ENCODE measurements around the gene GNB3. TPM values are rescaled to one million over a fixed set of nuclear protein-coding genes. Genes with fewer than 3 reads are reported as not detected.

Gene GNB3
- total RNA-seq, result not detected

GRCh38 chr12:6840761-6841515 is at the start of gene GNB3:
Gene GNB3, plus strand, starts transcription at chr12:6840925. Its CDS starts 363 bp downstream, at chr12:6841288.
- CTCF ChIA-PET, result interaction anchor here (0.8 to 4.6 kb wide), 7 partner anchors 10 to 50 kb away, joined by 3 to 24 read pairs (median 7); partner anchors contain the start of genes CDCA3, P3H3, SPSB2 and USP5
- POLR2A ChIA-PET, result interaction anchor here (0.8 kb wide), 1 partner anchor 11 kb away, joined by 3 read pairs; the partner anchor contains the start of gene USP5
- peaks cover 2% of the 10 kb centered on the region for H3K36me3 Mint-ChIP-seq (ENCODE audit: low read depth)
- DNase-seq, result no peak
- H3K4me3 Mint-ChIP-seq, result no peak within 1 kb of the TSS
- H3K27me3 Mint-ChIP-seq, result no peaks in the 10 kb centered on the region
- H3K27ac Mint-ChIP-seq, result no peak within 1 kb of the TSS
- H3K9me3 Mint-ChIP-seq, result no peaks in the 10 kb centered on the region
- peaks cover 1% of the 10 kb centered on the region for H3K4me1 Mint-ChIP-seq

- H3K36me3 Mint-ChIP-seq (ENCODE audit: low read depth), result peaks cover 32% of the 10 kb centered on the region
- CTCF ChIA-PET, result interaction anchor here (1.0 to 2.8 kb wide), 16 partner anchors 9 to 241 kb away, joined by 3 to 19 read pairs (median 7); partner anchors contain the start of genes COPS7A, MLF2, PTMS and SPSB2
- DNase-seq, result no peak
- peak overlapping the region; percentile 95 for H3K4me3 Mint-ChIP-seq
- H3K4me1 Mint-ChIP-seq, result peaks cover 57% of the 10 kb centered on the region
- H3K27me3 Mint-ChIP-seq, result no peaks in the 10 kb centered on the region
- POLR2A ChIA-PET, result interaction anchor here (0.6 to 0.9 kb wide), 2 partner anchors 61 to 103 kb away, joined by 3 to 5 read pairs; partner anchors contain the start of gene ZNF384
- peak overlapping the region; percentile 95 for H3K27ac Mint-ChIP-seq
- H3K9me3 Mint-ChIP-seq, result no peaks in the 10 kb centered on the region
Observed at GRCh38 chr12:6791931-6792520, 48.7 kb upstream of the GNB3 start.

- POLR2A ChIA-PET, result interaction anchor here (0.7 to 0.9 kb wide), 2 partner anchors 11 to 103 kb away, joined by 3 to 5 read pairs; partner anchors contain the start of gene ZNF384
- no peaks in the 10 kb centered on the region for H3K27me3 Mint-ChIP-seq
- peaks cover 58% of the 10 kb centered on the region for H3K4me1 Mint-ChIP-seq
- peak overlapping the region; percentile 95 for H3K27ac Mint-ChIP-seq
- peak overlapping the region; percentile 95 for H3K4me3 Mint-ChIP-seq
- CTCF ChIA-PET, result interaction anchor here (0.9 to 2.8 kb wide), 16 partner anchors 9 to 222 kb away, joined by 3 to 19 read pairs (median 7); partner anchors contain the start of genes COPS7A, MLF2, PTMS and SPSB2
- no peaks in the 10 kb centered on the region for H3K9me3 Mint-ChIP-seq
- peak; percentile 78 for DNase-seq
- H3K36me3 Mint-ChIP-seq (ENCODE audit: low read depth), result peaks cover 38% of the 10 kb centered on the region
Observed at GRCh38 chr12:6792522-6793201, 48.1 kb upstream of the GNB3 start.

- no peak overlapping the region for H3K4me3 Mint-ChIP-seq
- no peak overlapping the region for H3K27ac Mint-ChIP-seq
- DNase-seq, result no peak
- no peaks in the 10 kb centered on the region for H3K9me3 Mint-ChIP-seq
- ChIA-PET CTCF (interaction anchor here (0.9 to 1.4 kb wide), 3 partner anchors 8 to 13 kb away, joined by 3 read pairs; no protein-coding TSS in a partner anchor), POLR2A (interaction anchor here (1.1 kb wide), 1 partner anchor 193 kb away, joined by 3 read pairs; no protein-coding TSS in a partner anchor)
- H3K27me3 Mint-ChIP-seq, result no peaks in the 10 kb centered on the region
- H3K4me1 Mint-ChIP-seq, result peaks cover 57% of the 10 kb centered on the region
- peaks cover 57% of the 10 kb centered on the region for H3K36me3 Mint-ChIP-seq (ENCODE audit: low read depth)
Observed at GRCh38 chr12:6795088-6795487, 45.6 kb upstream of the GNB3 start.

DNA sequence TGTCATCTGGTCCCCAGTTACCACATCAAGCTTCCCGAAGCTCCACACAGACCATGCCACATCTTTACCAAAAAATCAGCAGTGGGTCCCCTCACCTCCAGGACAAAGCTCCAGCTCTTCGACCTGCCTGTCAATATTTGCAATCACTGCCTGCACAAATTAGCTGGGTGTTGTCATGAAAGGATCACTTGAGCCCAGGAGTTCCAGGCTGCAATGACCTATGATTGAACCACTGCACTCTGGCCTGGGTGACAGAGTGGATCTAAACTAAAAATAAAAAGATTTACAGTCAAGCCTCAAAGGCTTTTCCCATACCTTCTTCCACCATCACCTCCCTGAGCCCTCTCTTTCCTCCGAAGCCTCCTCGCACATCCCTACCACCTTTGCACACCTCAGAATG is 44.1 kb upstream of the GNB3 start:
- no peak overlapping the region for H3K4me3 Mint-ChIP-seq
- no peaks in the 10 kb centered on the region for H3K9me3 Mint-ChIP-seq
- peak overlapping the region; percentile 21 for H3K27ac Mint-ChIP-seq
- no peaks in the 10 kb centered on the region for H3K27me3 Mint-ChIP-seq
- H3K36me3 Mint-ChIP-seq (ENCODE audit: low read depth), result peaks cover 55% of the 10 kb centered on the region
- H3K4me1 Mint-ChIP-seq, result peaks cover 55% of the 10 kb centered on the region
- DNase-seq, result no peak
- POLR2A ChIA-PET, result no interaction called here
- CTCF ChIA-PET, result interaction anchor here (0.8 to 1.4 kb wide), 2 partner anchors 8 to 14 kb away, joined by 3 to 5 read pairs; no protein-coding TSS in a partner anchor

DNA sequence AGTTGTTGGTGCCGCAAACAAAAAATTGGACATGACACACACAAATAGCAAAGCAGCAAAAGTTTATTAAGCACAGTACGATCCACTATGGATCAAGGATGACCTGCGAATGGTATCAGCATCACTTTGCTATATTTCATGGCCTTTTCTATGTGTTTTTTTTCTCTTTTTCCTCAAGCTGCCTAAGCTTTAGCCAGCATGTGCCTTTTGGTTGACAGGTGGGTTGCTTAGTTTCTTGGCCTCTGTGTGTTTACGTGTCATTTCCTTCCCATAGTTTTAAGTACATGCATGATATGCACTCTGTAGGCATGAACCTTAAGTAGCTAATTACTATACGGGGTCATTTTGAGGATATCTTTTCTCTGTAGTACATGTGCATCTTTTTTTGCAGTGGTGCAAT is 41.6 kb upstream of the GNB3 start:
- no peaks in the 10 kb centered on the region for H3K27me3 Mint-ChIP-seq
- H3K36me3 Mint-ChIP-seq (ENCODE audit: low read depth), result peaks cover 63% of the 10 kb centered on the region
- CTCF ChIA-PET, result no interaction called here
- POLR2A ChIA-PET, result no interaction called here
- H3K9me3 Mint-ChIP-seq, result no peaks in the 10 kb centered on the region
- no peak overlapping the region for H3K4me3 Mint-ChIP-seq
- H3K4me1 Mint-ChIP-seq, result peaks cover 34% of the 10 kb centered on the region
- no peak overlapping the region for H3K27ac Mint-ChIP-seq
- no peak for DNase-seq

GRCh38 chr12:6807170-6807569 is 33.6 kb upstream of the GNB3 start:
- ChIA-PET CTCF (no interaction called here), POLR2A (no interaction called here)
- peaks cover 20% of the 10 kb centered on the region for H3K4me1 Mint-ChIP-seq
- no peak for DNase-seq
- no peak overlapping the region for H3K27ac Mint-ChIP-seq
- H3K36me3 Mint-ChIP-seq (ENCODE audit: low read depth), result peaks cover 41% of the 10 kb centered on the region
- H3K4me3 Mint-ChIP-seq, result no peak overlapping the region
- no peaks in the 10 kb centered on the region for H3K27me3 Mint-ChIP-seq
- H3K9me3 Mint-ChIP-seq, result no peaks in the 10 kb centered on the region

DNA sequence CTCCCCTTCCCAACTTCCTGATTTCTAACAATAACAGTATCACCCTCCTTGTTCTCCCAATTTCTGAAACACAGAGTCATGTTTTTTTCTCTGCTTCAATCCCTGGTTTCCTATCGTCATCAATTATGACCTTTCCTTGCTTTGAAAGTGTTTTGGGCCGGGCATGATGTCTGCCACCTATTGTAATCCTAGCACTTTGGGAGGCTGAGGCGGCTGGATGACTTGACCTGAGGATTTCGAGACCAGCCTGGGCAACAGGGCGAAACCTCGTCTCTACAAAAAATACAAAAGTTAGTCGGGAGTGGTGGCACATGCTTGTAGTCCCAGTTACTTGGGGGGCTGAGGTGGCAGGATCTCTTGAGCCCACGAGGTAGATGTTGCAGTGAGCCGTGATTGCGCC is 31.7 kb upstream of the GNB3 start:
- Mint-ChIP-seq H3K36me3 (ENCODE audit: low read depth) (peaks cover 32% of the 10 kb centered on the region), H3K27ac (no peak overlapping the region), H3K4me3 (no peak overlapping the region), H3K4me1 (peaks cover 20% of the 10 kb centered on the region), H3K9me3 (no peaks in the 10 kb centered on the region), H3K27me3 (no peaks in the 10 kb centered on the region)
- DNase-seq, result no peak
- POLR2A ChIA-PET, result no interaction called here
- CTCF ChIA-PET, result interaction anchor here (6.0 kb wide), 1 partner anchor 17 kb away, joined by 19 read pairs; no protein-coding TSS in a partner anchor

GRCh38 chr12:6810758-6811157 is 30.0 kb upstream of the GNB3 start:
- ChIA-PET CTCF (interaction anchor here (0.7 to 6.0 kb wide), 9 partner anchors 10 to 773 kb away, joined by 3 to 19 read pairs (median 5); partner anchors contain the start of genes GPR162 and MLF2), POLR2A (no interaction called here)
- peaks cover 20% of the 10 kb centered on the region for H3K4me1 Mint-ChIP-seq
- no peak for DNase-seq
- H3K27ac Mint-ChIP-seq, result peak overlapping the region; percentile 43
- H3K9me3 Mint-ChIP-seq, result no peaks in the 10 kb centered on the region
- H3K27me3 Mint-ChIP-seq, result no peaks in the 10 kb centered on the region
- H3K4me3 Mint-ChIP-seq, result no peak overlapping the region
- H3K36me3 Mint-ChIP-seq (ENCODE audit: low read depth), result peaks cover 33% of the 10 kb centered on the region

GRCh38 chr12:6813363-6813762 is 27.4 kb upstream of the GNB3 start:
- Mint-ChIP-seq H3K9me3 (no peaks in the 10 kb centered on the region), H3K4me3 (no peak overlapping the region), H3K27me3 (no peaks in the 10 kb centered on the region), H3K36me3 (ENCODE audit: low read depth) (peaks cover 40% of the 10 kb centered on the region), H3K27ac (no peak overlapping the region), H3K4me1 (peaks cover 18% of the 10 kb centered on the region)
- DNase-seq, result no peak
- ChIA-PET POLR2A (interaction anchor here (0.6 kb wide), 1 partner anchor 11 kb away, joined by 3 read pairs; no protein-coding TSS in a partner anchor), CTCF (interaction anchor here (2.8 to 6.0 kb wide), 2 partner anchors 11 to 21 kb away, joined by 8 to 19 read pairs; no protein-coding TSS in a partner anchor)

DNA sequence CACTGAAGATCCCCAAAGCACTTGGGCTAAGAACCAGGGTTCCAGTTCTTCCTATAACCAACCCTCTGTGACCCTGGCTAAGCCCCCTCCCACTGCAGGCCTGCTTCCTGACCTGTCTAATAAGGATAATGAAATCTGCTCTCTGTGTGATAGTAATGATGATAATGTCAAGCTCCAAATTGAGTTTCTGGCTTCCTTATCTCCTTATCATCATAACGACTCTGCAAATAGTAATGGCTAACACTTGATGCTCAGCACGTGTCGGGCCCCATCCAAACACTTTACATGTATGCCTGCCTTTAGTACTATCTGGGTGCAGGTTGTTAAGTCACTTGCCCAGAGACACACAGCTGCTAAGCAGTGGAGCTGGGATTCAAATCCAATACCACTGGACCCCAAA is 24.1 kb upstream of the GNB3 start:
- H3K4me3 Mint-ChIP-seq, result no peak overlapping the region
- H3K36me3 Mint-ChIP-seq (ENCODE audit: low read depth), result peaks cover 47% of the 10 kb centered on the region
- DNase-seq, result no peak
- no peaks in the 10 kb centered on the region for H3K9me3 Mint-ChIP-seq
- ChIA-PET POLR2A (no interaction called here), CTCF (interaction anchor here (1.1 to 2.0 kb wide), 2 partner anchors 9 to 63 kb away, joined by 3 to 6 read pairs; partner anchors contain the start of gene MLF2)
- H3K27ac Mint-ChIP-seq, result no peak overlapping the region
- no peaks in the 10 kb centered on the region for H3K27me3 Mint-ChIP-seq
- H3K4me1 Mint-ChIP-seq, result peaks cover 10% of the 10 kb centered on the region

DNA sequence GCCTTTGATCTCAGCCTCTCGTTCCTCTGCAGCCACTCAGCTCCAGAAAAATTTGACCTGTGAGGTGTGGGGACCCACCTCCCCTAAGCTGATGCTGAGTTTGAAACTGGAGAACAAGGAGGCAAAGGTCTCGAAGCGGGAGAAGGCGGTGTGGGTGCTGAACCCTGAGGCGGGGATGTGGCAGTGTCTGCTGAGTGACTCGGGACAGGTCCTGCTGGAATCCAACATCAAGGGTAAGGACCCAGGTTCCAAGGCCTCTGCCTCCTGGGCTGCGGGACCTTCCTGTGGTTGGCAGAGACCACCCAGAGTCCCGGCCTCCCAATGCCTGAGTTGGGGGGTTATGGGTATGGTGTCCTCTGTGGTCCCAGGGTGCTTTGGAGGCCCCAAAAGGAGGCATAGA is 23.6 kb upstream of the GNB3 start:
- DNase-seq, result no peak
- CTCF ChIA-PET, result interaction anchor here (2.0 kb wide), 1 partner anchor 8 kb away, joined by 6 read pairs; no protein-coding TSS in a partner anchor
- POLR2A ChIA-PET, result no interaction called here
- Mint-ChIP-seq H3K9me3 (no peaks in the 10 kb centered on the region), H3K4me1 (peaks cover 13% of the 10 kb centered on the region), H3K27ac (no peak overlapping the region), H3K27me3 (peaks cover 3% of the 10 kb centered on the region), H3K4me3 (no peak overlapping the region), H3K36me3 (ENCODE audit: low read depth) (peaks cover 47% of the 10 kb centered on the region)
